Neural progenitor cell (in vitro differentiated cells): ENCODE measurements around the gene KRT33A.

ENCODE experiments used
- CTCF ChIP-seq: fragments of 200-600 bp; sonication (generic); IDR thresholded peaks from 2 replicates; pipeline ENCODE4 v1.5.1; 2017; ENCODE audit warnings: antibody characterized with exemption, mild to moderate bottlenecking
- EZH2 ChIP-seq: fragments of 200-600 bp; sonication (generic); IDR thresholded peaks from 2 replicates; pipeline ENCODE4 v1.6.1; 2017; ENCODE audit warnings: antibody characterized with exemption, mild to moderate bottlenecking, moderate library complexity

- TF ChIP-seq CTCF (no peak), EZH2 (no peak)
These were observed 41.7 kb downstream of the KRT33A start, which contains the start of gene KRTAP16-1 for GRCh38 chr17:41308918-41309359.
